Loucy (cell line): ENCODE measurements around the gene TYRO3.

Experiments used
- EZH2phosphoT487 ChIP-seq: fragments of 200-600 bp; IDR thresholded peaks from 2 replicates; pipeline ENCODE4 v1.6.1; 2018; ENCODE audit warnings: antibody characterized with exemption, mild to moderate bottlenecking, moderate library complexity, borderline replicate concordance
- TF ChIP-seq, protein P1 (sequence below): fragments of 200-600 bp; sonication (generic); conservative IDR thresholded peaks from 2 replicates; pipeline ENCODE4 v1.5.1; 2014; ENCODE audit warnings: mild to moderate bottlenecking, antibody characterized with exemption, low read length

DNA sequence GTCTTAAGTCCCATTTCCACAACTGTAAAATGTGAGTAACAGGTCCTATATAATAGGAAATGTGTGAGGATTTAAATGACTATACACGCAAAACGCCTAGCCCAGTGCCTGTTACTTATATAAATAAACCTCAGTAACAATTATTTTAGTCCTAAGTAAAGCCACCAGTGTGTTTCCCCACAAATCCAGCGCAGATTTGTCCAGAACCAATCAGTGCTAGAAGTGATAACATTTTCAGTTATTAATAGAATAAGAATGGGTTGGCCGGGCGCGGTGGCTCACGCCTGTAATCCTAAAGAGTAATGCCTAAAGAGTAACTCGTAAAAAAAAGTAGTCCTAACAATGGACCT is 15.5 kb upstream of the TYRO3 start:
- TF ChIP-seq, protein P1, sequence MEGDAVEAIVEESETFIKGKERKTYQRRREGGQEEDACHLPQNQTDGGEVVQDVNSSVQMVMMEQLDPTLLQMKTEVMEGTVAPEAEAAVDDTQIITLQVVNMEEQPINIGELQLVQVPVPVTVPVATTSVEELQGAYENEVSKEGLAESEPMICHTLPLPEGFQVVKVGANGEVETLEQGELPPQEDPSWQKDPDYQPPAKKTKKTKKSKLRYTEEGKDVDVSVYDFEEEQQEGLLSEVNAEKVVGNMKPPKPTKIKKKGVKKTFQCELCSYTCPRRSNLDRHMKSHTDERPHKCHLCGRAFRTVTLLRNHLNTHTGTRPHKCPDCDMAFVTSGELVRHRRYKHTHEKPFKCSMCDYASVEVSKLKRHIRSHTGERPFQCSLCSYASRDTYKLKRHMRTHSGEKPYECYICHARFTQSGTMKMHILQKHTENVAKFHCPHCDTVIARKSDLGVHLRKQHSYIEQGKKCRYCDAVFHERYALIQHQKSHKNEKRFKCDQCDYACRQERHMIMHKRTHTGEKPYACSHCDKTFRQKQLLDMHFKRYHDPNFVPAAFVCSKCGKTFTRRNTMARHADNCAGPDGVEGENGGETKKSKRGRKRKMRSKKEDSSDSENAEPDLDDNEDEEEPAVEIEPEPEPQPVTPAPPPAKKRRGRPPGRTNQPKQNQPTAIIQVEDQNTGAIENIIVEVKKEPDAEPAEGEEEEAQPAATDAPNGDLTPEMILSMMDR: no peak
- no peak for TF ChIP-seq EZH2phosphoT487
